PC-3 (cell line): ENCODE data around the gene CSMD2.

Experiments used
- EZH2 ChIP-seq: fragments of 300-600 bp; sonication (generic); IDR thresholded peaks from one replicate; pipeline ENCODE4 v1.6.1; 2017; ENCODE audit warnings: antibody characterized with exemption, mild to moderate bottlenecking, low read length; ENCODE audit not compliant: unreplicated experiment
- TF ChIP-seq, protein P1 (sequence below): fragments of 300-600 bp; sonication (generic); conservative IDR thresholded peaks from 2 replicates; pipeline ENCODE4 v1.5.1; 2017; ENCODE audit warnings: antibody characterized with exemption, low read depth, mild to moderate bottlenecking, low read length

DNA sequence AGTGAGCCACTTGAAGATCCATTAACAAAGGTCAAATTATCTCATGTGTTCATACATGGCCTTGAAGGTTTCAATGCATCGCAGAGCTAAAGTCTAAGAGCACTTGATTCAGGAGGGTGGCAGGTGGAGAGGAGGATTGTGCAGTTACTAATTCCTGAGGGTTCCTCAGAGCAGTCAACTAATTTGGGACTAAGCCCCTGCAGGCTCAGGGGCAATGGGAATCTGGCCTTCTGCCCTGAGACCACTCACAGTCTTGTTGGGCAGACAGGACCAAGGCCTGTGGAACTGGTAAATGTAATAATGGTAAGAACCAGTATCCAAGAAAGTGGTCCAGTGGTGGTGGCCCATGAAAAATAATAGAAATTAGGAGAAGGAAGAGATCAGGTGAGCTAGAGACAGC, 428.5 kb downstream of the CSMD2 start:
- TF ChIP-seq, protein P1, sequence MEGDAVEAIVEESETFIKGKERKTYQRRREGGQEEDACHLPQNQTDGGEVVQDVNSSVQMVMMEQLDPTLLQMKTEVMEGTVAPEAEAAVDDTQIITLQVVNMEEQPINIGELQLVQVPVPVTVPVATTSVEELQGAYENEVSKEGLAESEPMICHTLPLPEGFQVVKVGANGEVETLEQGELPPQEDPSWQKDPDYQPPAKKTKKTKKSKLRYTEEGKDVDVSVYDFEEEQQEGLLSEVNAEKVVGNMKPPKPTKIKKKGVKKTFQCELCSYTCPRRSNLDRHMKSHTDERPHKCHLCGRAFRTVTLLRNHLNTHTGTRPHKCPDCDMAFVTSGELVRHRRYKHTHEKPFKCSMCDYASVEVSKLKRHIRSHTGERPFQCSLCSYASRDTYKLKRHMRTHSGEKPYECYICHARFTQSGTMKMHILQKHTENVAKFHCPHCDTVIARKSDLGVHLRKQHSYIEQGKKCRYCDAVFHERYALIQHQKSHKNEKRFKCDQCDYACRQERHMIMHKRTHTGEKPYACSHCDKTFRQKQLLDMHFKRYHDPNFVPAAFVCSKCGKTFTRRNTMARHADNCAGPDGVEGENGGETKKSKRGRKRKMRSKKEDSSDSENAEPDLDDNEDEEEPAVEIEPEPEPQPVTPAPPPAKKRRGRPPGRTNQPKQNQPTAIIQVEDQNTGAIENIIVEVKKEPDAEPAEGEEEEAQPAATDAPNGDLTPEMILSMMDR: no peak
- no peak for TF ChIP-seq EZH2
